ENCODE results near the gene CXCL16.
A peak's percentile ranks its signal among the peaks of the same experiment; 100 is the strongest.

The CXCL16 gene

GRCh38 chr17:4768298-4768697 lies 28.6 kb upstream of the CXCL16 start:
- Mint-ChIP-seq H3K27ac (no peak overlapping the region), H3K4me3 (no peak overlapping the region), H3K4me1 (ENCODE audit: low read depth) (peaks cover 8% of the 10 kb centered on the region), H3K27me3 (no peaks in the 10 kb centered on the region), H3K9me3 (no peaks in the 10 kb centered on the region), H3K36me3 (ENCODE audit: low read depth) (no peaks in the 10 kb centered on the region)

DNA sequence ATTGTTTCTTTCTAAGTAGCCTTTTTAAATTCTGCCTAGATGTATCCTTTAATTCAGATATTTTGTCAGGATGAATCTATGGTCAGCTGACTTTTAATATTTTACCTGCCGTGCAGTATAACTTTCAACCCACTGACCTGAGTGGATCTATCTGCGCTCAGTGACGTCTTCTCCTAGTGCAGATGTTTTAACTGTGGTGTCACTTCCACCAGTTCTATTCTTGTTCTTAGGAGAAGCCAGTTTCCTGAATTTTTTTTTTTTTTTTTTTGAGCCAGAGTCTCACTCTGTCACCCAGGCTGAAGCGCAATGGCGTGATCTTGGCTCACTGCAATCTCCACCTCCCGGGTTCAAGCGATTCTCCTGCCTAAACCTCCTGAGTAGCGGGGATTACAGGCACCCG lies 27.0 kb upstream of the CXCL16 start:
- Mint-ChIP-seq H3K27ac (no peak overlapping the region), H3K27me3 (no peaks in the 10 kb centered on the region), H3K4me1 (ENCODE audit: low read depth) (peaks cover 6% of the 10 kb centered on the region), H3K4me3 (no peak overlapping the region), H3K9me3 (no peaks in the 10 kb centered on the region), H3K36me3 (ENCODE audit: low read depth) (no peaks in the 10 kb centered on the region)

DNA sequence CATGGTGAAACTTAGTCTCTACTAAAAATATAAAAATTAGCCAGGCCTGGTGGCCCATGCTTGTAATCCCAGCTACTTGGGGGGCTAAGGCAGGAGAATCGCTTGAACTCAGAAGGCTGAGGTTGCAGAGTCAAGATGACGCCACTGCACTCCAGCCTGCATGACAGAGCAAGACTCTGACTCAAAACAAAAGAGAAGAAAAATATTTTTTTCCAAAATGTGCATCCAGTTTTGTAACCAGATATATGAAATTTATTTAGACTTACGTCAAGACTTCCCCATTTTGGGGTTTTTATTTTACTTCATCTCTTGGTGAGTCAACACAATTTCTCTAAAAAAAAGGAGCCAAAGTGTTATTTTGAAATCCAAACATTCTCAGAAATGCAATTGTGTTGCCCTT lies 26.5 kb upstream of the CXCL16 start:
- no peaks in the 10 kb centered on the region for H3K36me3 Mint-ChIP-seq (ENCODE audit: low read depth)
- H3K27ac Mint-ChIP-seq = no peak overlapping the region
- H3K9me3 Mint-ChIP-seq = no peaks in the 10 kb centered on the region

GRCh38 chr17:4764595-4764994 lies 24.9 kb upstream of the CXCL16 start:
- Mint-ChIP-seq H3K27me3 (peaks cover 4% of the 10 kb centered on the region), H3K4me1 (ENCODE audit: low read depth) (no peaks in the 10 kb centered on the region), H3K9me3 (no peaks in the 10 kb centered on the region), H3K27ac (no peak overlapping the region), H3K36me3 (ENCODE audit: low read depth) (no peaks in the 10 kb centered on the region), H3K4me3 (no peak overlapping the region)

More for the DNA sequence above, 26.5 kb upstream of the CXCL16 start:
- no peak overlapping the region for H3K4me3 Mint-ChIP-seq
- no peaks in the 10 kb centered on the region for H3K27me3 Mint-ChIP-seq
- H3K4me1 Mint-ChIP-seq (ENCODE audit: low read depth) = peaks cover 4% of the 10 kb centered on the region

- no peaks in the 10 kb centered on the region for H3K9me3 Mint-ChIP-seq
- no peaks in the 10 kb centered on the region for H3K36me3 Mint-ChIP-seq (ENCODE audit: low read depth)
- peaks cover 11% of the 10 kb centered on the region for H3K27me3 Mint-ChIP-seq
- no peaks in the 10 kb centered on the region for H3K4me1 Mint-ChIP-seq (ENCODE audit: low read depth)
- no peak overlapping the region for H3K27ac Mint-ChIP-seq
- no peak overlapping the region for H3K4me3 Mint-ChIP-seq
Measured at GRCh38 chr17:4759776-4760236, 20.1 kb upstream of the CXCL16 start.

- Mint-ChIP-seq H3K27me3 (peaks cover 23% of the 10 kb centered on the region), H3K9me3 (no peaks in the 10 kb centered on the region), H3K4me1 (ENCODE audit: low read depth) (peaks cover 3% of the 10 kb centered on the region), H3K4me3 (no peak overlapping the region), H3K36me3 (ENCODE audit: low read depth) (no peaks in the 10 kb centered on the region), H3K27ac (no peak overlapping the region)
Measured at GRCh38 chr17:4753392-4753791, 13.7 kb upstream of the CXCL16 start.

DNA sequence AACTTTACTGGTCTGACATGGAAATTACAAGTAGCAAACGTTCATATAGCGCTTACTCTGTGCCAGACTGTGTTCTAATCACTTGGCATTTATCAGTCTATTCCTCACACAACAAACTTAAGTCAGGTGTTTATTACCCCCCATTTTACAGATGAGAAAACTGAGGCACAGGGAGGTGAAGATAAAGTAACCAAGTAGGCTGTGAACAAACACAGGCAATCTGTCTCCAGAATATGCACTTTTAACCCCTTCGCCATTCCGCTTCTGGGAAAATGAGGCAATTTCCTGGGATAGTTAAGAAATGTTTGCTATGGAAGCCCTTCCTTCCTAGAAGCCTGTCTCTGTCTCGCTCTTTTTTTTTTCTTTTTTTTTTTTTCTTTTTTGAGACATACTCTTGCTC lies 12.2 kb upstream of the CXCL16 start:
- Mint-ChIP-seq H3K4me1 (ENCODE audit: low read depth) (peaks cover 12% of the 10 kb centered on the region), H3K4me3 (no peak overlapping the region), H3K36me3 (ENCODE audit: low read depth) (no peaks in the 10 kb centered on the region), H3K9me3 (no peaks in the 10 kb centered on the region), H3K27me3 (peaks cover 24% of the 10 kb centered on the region), H3K27ac (no peak overlapping the region)

DNA sequence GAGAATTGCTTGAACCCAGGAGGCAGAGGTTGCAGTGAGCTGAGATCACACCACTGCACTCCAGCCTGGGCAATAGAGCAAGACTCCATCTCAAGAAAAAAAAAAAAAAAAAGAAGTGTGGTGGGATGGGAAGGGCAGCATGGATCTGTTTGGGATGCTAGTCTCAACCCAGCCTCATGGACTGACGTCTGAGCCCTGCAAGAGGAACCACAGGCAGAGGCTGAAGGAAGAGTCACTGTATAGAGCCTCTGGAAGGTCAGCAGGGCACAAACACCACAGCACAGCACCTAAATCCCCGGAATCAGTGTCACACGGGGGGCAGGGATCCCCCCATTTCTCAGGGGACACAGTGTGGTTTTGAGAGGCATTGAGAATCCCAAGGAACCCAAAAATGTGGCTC lies 10.9 kb upstream of the CXCL16 start:
- Mint-ChIP-seq H3K9me3 (no peaks in the 10 kb centered on the region), H3K4me1 (ENCODE audit: low read depth) (peaks cover 12% of the 10 kb centered on the region), H3K36me3 (ENCODE audit: low read depth) (no peaks in the 10 kb centered on the region), H3K27ac (no peak overlapping the region), H3K4me3 (no peak overlapping the region), H3K27me3 (peaks cover 24% of the 10 kb centered on the region)

- H3K4me3 Mint-ChIP-seq = no peak overlapping the region
- H3K9me3 Mint-ChIP-seq = no peaks in the 10 kb centered on the region
- peaks cover 17% of the 10 kb centered on the region for H3K27me3 Mint-ChIP-seq
- H3K36me3 Mint-ChIP-seq (ENCODE audit: low read depth) = no peaks in the 10 kb centered on the region
- peaks cover 16% of the 10 kb centered on the region for H3K4me1 Mint-ChIP-seq (ENCODE audit: low read depth)
- no peak overlapping the region for H3K27ac Mint-ChIP-seq
Measured at GRCh38 chr17:4748686-4749085, 9.0 kb upstream of the CXCL16 start.

DNA sequence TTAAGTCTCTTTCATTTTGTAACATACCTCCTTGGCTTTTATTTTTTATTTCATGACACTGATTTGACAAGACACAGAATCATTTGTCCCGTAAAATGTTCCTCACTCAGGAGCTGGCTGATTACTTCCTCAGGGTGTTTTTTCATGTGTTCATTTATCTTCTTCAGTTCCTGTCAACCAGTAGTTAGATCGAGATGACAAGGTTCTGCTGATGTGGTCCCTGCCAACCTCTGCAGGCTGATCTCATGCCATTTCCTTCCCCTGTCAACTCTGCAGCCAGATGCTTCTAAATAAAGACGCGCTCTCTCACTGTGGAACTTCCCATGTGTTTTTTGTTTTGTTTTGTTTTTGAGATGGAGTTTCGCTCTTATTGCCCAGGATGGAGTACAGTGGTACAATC lies 8.1 kb upstream of the CXCL16 start:
- Mint-ChIP-seq H3K36me3 (ENCODE audit: low read depth) (no peaks in the 10 kb centered on the region), H3K9me3 (no peaks in the 10 kb centered on the region), H3K27me3 (peaks cover 17% of the 10 kb centered on the region), H3K4me3 (peak overlapping the region; percentile 23), H3K4me1 (ENCODE audit: low read depth) (peaks cover 16% of the 10 kb centered on the region), H3K27ac (no peak overlapping the region)

DNA sequence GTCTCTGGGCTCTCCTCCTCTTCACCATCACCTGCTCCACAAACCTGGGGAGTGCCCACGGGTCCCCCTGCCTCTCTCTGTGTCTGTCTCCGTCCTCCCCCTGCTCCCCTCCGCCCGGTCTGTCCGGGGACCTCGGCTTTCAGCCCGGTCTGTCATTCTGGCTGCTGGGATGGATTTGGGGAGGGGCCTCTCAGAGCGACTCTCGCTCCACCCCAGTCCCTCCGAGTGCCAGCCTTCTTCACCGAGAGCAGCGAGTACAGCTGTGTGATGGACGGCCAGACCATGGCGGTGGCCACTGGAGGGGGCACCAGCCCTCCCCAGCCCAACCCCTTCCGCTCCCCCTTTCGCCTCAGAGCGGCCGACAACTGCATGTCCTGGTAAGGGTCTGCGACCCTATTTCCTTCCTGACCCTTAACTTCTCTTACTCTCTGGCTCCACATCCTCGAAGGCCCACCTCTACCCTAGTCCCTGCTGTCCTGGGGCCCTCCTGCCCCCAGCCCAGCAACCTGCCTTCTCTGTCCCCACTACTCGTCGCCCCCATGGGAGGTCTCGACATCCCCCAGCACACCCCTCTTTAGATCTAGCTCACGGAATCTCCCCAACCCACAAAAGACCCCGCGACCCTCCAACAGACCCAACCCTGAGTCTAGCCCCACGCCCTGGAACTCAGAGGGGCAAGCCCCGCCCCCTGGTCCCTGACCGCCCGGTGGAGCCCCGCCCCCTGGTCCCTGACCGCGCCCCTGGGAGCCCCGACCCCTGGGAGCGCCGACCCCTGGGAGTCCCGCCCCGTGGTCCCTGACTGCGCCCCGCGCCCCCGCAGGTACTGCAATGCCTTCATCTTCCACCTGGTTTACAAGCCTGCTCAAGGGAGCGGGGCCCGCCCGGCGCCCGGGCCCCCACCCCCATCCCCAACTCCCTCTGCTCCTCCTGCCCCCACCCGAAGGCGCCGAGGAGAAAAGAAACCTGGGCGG lies 5.6 kb upstream of the CXCL16 start:
- peaks cover 13% of the 10 kb centered on the region for H3K27me3 Mint-ChIP-seq
- H3K36me3 Mint-ChIP-seq (ENCODE audit: low read depth) = no peaks in the 10 kb centered on the region
- H3K9me3 Mint-ChIP-seq = no peaks in the 10 kb centered on the region
- H3K4me3 Mint-ChIP-seq = no peak overlapping the region
- H3K27ac Mint-ChIP-seq = no peak overlapping the region
- H3K4me1 Mint-ChIP-seq (ENCODE audit: low read depth) = peaks cover 18% of the 10 kb centered on the region

DNA sequence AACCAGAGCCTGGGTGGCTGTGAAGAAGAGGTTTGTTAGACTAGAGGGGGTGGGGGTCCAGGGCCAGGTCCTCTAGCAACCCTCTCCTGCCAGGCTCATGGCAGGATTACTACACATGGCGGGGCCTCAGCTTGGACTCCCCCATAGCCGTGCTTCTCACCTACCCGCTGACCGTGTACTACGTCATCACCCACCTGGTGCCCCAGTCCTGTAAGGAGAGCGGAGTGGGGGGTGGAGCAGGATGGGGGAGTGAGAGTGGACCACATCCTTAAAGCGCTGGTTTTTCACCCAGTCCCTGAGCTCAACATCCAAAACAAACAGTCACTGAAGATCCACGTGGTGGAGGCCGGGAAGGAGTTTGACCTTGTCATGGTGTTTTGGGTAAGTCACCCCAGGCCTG lies 4.2 kb upstream of the CXCL16 start:
- Mint-ChIP-seq H3K4me3 (no peak overlapping the region), H3K27me3 (peaks cover 14% of the 10 kb centered on the region), H3K27ac (no peak overlapping the region), H3K9me3 (no peaks in the 10 kb centered on the region), H3K4me1 (ENCODE audit: low read depth) (peaks cover 25% of the 10 kb centered on the region), H3K36me3 (ENCODE audit: low read depth) (no peaks in the 10 kb centered on the region)

DNA sequence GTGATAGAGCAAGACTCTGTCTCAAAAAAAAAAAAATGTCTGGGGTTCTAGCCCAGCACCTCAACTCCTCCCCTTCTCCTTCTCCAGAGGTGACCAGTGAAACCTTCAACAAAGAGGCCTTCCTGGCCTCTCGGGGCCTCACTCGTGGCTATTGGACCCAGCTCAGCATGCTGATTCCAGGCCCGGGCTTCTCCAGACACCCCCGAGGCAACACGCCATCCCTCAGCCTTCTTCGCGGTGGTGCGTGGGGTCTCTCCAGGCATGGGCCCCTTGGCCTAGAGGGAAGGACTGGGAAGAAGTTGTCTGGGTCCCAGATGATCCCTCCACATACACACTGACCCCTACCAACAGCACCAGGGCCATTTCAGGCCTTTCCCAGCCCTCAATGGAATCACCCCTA lies 3.5 kb upstream of the CXCL16 start:
- Mint-ChIP-seq H3K4me3 (no peak overlapping the region), H3K36me3 (ENCODE audit: low read depth) (no peaks in the 10 kb centered on the region), H3K9me3 (no peaks in the 10 kb centered on the region), H3K27ac (no peak overlapping the region), H3K27me3 (peaks cover 11% of the 10 kb centered on the region), H3K4me1 (ENCODE audit: low read depth) (peaks cover 27% of the 10 kb centered on the region)

DNA sequence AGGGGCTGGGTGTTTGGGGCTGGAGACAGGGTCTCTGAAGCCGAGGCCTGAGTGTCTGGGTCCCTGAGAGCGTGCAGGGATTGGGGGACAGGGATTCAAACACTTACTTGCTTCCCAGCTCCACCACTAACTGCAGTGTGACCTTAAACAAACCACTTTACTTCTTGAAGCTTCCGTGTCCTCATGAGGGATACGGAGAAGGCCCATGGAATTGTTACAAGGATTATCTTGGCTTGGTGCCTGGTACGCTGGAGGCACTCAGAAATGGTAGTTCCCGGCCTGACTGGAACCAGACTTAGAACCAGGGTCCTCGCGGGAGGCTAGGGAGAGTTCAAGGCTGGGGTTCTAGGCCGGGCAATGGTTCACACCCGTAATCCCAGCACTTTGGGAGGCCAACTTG lies 2.9 kb upstream of the CXCL16 start:
- Mint-ChIP-seq H3K4me3 (no peak overlapping the region), H3K27me3 (peaks cover 14% of the 10 kb centered on the region), H3K36me3 (ENCODE audit: low read depth) (no peaks in the 10 kb centered on the region), H3K4me1 (ENCODE audit: low read depth) (peaks cover 23% of the 10 kb centered on the region), H3K27ac (no peak overlapping the region), H3K9me3 (no peaks in the 10 kb centered on the region)

DNA sequence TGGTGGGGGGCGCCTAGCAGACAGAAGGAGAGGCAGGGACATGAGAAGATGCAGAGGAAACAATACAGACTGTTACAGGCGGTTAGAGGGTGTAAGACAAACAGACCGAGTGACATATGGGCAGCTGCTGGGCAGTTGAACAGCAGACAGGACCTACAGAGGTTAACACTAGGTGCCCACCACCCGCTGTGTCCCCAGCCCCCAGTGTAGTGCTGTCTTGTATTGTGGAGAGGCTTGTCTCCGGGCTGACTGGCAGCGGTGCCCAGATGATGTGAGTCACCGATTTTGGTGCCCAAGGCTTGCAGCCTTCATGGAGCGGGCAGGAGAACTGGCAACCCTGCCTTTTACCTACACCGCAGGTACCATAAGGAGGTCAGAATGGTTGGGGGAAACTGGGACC lies 2.4 kb upstream of the CXCL16 start:
- H3K9me3 Mint-ChIP-seq = no peaks in the 10 kb centered on the region
- H3K27ac Mint-ChIP-seq = no peak overlapping the region
- peaks cover 14% of the 10 kb centered on the region for H3K27me3 Mint-ChIP-seq
- no peak overlapping the region for H3K4me3 Mint-ChIP-seq
- no peaks in the 10 kb centered on the region for H3K36me3 Mint-ChIP-seq (ENCODE audit: low read depth)
- H3K4me1 Mint-ChIP-seq (ENCODE audit: low read depth) = peaks cover 22% of the 10 kb centered on the region

DNA sequence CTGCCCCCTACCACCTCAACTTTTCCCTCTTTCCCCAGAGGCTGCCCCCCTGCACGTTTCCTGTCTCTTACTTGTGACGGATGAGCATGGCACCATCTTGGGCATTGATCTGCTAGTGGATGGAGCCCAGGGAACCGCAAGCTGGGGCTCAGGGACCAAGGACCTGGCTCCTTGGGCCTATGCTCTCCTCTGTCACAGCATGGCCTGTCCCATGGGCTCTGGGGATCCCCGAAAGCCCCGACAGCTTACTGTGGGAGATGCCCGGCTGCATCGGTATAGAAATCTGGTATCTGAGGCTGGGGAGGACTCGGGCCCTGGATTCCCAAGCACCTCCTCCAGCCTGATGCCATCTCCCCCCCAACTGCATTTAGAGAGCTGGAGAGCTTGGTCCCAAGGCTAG lies 1.8 kb upstream of the CXCL16 start:
- Mint-ChIP-seq H3K4me1 (ENCODE audit: low read depth) (peaks cover 23% of the 10 kb centered on the region), H3K4me3 (no peak overlapping the region), H3K9me3 (no peaks in the 10 kb centered on the region), H3K36me3 (ENCODE audit: low read depth) (no peaks in the 10 kb centered on the region), H3K27ac (no peak overlapping the region), H3K27me3 (peaks cover 14% of the 10 kb centered on the region)
